GM13977 (cell line): Measurements from ENCODE around the gene ERBB4.
"Not testable (repeated sequence)": the region's sequence is repeated elsewhere in the genome, so short reads cannot be mapped to it uniquely, and the experiment has no call there.

Experiments used
- DNase-seq: peaks from one replicate; pipeline ENCODE4 v3.0.0; 2012; ENCODE audit warnings: low spot score
- CTCF ChIP-seq: IDR thresholded peaks from 2 replicates; pipeline ENCODE4 v1.5.1; 2012; ENCODE audit warnings: mild to moderate bottlenecking, control low read depth; ENCODE audit not compliant: insufficient read depth; ENCODE audit errors: extremely low read depth, missing control alignments
- in situ Hi-C: fragments of 300-500 bp; cut with MboI; formaldehyde crosslinking; loops from one replicate; pipeline ENCODE4 v1.12.0; 2022; ENCODE audit warnings: low sequenced_read_pairs, low pct_unique_long_range_greater_than_20kb, mixed read lengths, inconsistent platforms; ENCODE audit not compliant: unreplicated experiment

Gene ERBB4

GRCh38 chr2:211568439-211568838, 970.2 kb downstream of the ERBB4 start:
- in situ Hi-C loops, result no loop called here
- no peak for TF ChIP-seq CTCF

GRCh38 chr2:211564441-211564840, 974.2 kb downstream of the ERBB4 start:
- no peak for TF ChIP-seq CTCF
- in situ Hi-C loops, result no loop called here
- DNase-seq, result no peak

More at GRCh38 chr2:211568439-211568838, 970.2 kb downstream of the ERBB4 start:
- no peak for DNase-seq

GRCh38 chr2:211545582-211545981, 993.0 kb downstream of the ERBB4 start:
- in situ Hi-C loops, result no loop called here
- DNase-seq, result no peak
- no peak for TF ChIP-seq CTCF

- in situ Hi-C loops, result no loop called here
- no peak for TF ChIP-seq CTCF
- no peak for DNase-seq
Observed at GRCh38 chr2:211534632-211535031, 1004.0 kb downstream of the ERBB4 start.

- DNase-seq, in situ Hi-C loops: not testable (repeated sequence)
Observed at GRCh38 chr2:211524248-211524647, 1014.4 kb downstream of the ERBB4 start.

GRCh38 chr2:211516537-211516936, 1022.1 kb downstream of the ERBB4 start:
- no peak for TF ChIP-seq CTCF
- DNase-seq, result no peak
- in situ Hi-C loops, result no loop called here

GRCh38 chr2:211514049-211514448, 1024.6 kb downstream of the ERBB4 start:
- no peak for DNase-seq
- no peak for TF ChIP-seq CTCF
- in situ Hi-C loops, result no loop called here
